HuH-7.5 (cell line): ENCODE data around the gene CDC14A.
A peak's percentile ranks its signal among the peaks of the same experiment; 100 is the strongest.
"Not testable (repeated sequence)": the region's sequence is repeated elsewhere in the genome, so short reads cannot be mapped to it uniquely, and the experiment has no call there.

Experiments used
- DNase-seq: peaks from one replicate; pipeline ENCODE4 v3.0.0; 2011; ENCODE audit warnings: low spot score

The CDC14A gene

DNA sequence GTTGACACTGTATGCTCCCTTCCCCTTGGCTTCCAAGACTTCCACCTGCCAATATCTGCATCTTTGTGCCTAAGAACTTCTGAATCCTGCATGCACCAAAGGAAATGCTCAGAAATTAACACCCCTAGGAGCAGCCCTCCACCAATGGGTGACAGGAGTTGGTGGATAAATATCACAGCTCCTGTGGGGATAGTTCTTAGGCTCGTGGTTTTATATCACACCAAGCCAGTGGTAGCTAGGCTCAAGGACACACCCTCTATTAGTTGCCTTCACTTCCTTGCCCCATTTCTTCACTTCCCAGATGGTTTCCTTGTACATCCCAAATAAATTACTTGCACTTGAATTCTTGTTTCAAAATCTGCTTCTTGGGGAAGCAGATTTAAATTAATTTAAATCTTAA lies 16.9 kb upstream of the CDC14A start:
- DNase-seq: no peak

DNA sequence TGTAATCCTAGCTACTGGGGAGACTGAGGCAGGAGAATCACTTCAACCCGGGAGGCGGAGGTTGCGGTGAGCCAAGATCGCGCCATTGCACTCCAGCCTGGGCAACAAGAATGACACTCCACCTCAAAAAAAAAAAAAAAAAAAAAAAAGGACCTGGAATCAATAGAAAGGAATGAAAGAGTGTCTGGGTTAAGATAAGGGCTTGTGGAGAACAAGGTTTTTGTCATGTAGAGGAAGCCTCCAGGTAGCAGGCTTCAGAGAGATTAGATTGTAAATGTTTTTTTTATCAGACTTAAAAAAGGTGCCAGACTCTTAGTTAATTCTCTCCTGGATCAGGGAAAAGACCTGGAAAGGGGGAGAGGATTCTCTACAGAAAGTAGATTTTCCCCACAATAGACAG lies 14.4 kb upstream of the CDC14A start:
- not testable (repeated sequence) for DNase-seq

DNA sequence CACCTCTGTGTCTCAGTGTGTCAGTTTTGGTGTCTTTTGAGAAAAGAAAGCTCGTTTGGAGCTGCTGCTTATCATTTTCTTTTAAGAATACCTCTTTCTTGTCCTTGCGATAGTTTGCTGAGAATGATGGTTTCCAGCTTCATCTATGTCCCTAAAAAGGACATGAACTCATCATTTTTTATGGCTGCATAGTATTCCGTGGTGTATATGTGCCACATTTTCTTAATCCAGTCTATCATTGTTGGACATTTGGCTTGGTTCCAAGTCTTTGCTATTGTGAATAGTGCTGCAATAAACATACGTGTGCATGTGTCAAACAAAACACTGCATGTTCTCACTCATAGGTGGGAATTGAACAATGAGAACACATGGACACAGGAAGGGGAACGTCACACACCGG lies 12.6 kb upstream of the CDC14A start:
- not testable (repeated sequence) for DNase-seq

DNA sequence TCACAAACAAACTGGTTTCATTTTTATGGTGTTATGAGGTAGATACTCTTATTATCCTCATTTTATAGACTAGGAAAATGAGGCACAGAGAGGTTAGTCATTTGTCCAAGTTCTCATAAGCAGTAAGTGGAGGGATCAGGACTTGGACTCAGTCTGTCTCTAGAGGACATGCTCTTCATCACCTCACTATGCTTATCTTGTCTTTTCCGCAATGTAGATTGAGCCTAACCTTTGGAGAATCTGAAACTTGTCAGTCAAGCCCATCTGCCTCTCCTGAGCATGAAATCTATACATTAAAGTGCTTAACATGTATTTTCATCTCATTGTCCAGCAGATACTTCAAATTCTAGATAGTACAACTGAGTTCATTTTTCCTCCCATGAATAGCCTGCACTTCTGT lies 11.8 kb upstream of the CDC14A start:
- no peak for DNase-seq

DNA sequence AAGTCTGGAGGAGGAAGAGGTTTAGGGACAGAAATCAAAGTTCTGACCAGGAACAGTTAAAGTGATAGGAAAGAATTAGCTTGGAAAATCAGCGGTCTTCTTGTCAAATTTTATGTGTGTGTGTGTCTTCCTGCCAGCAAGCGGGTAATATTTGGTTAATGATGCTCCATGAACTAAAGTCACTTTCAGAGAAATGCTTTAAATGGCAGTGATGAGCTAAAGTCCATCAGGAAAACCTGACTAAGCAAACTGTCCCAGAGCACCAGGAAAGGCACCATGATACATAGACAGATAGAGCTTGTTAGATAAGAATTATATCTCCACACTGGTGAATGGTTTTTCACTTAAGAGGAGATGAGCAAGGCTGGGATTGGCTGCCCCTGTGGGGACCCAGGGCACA lies 10.0 kb upstream of the CDC14A start:
- DNase-seq: no peak

DNA sequence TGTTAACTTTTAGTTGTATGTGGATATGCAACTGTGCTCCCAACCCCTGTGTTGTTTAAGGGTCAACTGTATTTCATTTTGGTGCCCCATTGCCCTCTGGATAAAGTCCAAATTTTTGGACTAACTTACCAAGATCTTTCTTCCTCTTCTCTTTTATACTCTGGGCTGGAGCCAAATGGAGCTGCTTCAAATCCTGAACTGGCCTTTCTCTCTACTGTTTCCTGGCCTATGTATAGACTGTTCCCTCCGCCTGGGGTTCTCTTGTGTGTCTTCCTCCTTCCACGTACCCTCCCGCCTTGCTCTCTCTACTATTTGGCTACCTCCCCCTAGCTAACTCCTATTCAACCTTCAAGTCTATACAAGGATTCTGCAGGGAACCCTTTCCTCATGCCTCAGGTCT lies 8.4 kb upstream of the CDC14A start:
- no peak for DNase-seq

DNA sequence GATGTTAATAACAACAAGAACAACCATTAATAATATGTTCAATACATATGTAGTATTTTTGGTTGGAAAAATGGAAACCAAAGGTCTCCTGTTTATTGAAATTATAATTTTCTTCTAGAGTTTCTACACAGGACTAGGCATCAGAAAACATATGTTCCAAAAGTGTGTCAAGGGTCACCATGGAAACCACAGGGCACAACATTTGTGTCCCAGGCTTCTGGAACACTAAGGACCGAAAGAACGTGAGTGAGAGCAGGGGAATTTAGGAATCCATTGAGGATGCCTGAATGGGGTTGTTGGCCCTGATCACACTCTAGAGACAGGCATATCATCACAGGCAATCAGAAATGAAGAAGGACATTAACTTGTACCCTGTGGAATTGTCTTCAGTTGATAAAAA lies 7.5 kb upstream of the CDC14A start:
- no peak for DNase-seq

DNA sequence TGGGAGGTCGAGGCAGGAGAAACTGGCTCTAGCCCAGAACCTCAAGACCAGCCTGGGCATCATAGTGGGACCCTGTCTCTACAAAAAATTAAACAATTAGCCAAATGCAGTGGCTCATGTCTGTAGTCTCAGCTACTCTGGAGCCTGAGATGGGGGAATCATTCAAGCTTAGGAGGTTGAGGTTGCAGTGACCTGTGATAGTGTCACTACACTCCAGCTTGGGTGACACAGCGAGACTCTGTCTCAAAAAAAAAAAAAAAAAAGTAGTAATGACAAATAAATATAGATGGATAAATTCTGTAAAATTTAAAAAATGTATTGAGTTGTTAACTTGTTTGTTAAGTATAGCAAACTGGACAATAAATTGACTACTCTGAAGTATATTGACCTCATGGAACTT lies 5.9 kb upstream of the CDC14A start:
- no peak for DNase-seq

DNA sequence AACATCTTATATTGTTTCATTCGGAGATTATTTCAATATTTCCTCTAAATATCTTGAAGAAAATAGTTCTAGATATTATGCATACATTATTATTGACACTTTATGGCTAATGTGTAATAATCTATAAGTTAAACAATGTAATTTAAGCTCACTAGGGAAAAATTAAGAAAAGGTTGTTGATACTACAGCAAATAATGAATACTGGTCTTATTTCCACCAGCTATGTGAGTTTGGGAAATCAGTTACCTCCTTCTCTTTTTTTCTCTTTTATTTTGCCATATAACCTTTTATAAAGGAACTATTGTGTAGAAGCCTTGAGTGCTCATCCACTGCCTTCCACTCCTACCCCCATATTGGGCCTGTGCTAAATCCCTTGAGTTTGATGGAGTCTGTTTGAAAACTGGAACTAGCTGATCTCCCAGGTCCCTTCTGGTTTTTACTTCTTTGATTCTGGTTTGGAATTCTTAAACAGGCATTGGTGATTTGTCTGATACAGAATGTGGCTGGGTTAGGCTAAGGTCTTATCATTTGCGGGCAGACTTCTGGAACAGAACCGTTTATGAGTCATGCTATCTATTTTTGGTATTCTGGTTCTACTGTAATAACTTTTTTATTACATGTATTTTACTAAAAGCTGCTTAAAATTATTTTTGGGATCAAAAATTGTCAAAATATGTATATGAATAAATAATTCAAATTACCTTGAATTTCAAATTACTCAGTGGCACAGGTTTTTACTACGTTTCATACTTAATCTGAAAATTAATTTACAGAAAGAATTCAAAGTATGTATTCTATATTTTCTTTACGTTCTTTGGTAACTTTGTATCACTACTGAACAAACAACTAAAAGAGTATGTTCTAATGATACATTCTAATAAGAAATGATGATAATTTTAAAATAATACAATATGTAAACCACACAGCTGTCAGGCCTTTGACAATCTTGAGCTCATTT lies 5.0 kb upstream of the CDC14A start:
- no peak for DNase-seq

DNA sequence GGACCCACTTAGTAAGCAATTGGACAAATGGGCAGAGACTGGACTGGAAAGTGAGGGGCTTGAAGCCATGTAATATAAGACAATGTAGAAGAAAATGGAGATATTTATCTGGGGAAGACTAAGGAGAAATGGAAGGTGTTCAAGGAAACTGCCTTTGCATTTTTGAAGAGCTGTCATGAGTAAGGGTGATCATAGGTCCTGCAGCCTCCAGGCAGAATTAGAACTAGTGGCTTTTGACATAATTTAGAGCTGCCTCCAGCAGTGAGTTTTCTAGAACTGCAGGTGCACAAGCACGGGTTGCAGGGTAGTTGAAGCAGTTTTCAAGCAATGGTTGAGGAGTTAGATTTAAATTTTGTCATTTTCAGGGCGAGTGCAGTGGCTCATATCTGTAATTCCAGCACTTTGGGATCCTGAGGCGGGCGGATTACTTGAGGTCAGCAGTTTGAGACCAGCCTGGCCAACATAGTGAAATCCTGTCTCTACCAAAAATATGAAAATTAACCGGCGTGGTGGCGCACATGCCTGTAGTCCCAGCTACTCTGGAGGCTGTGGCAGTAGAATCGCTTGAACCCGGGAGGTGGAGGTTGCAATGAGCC lies 3.7 kb upstream of the CDC14A start:
- DNase-seq: no peak

DNA sequence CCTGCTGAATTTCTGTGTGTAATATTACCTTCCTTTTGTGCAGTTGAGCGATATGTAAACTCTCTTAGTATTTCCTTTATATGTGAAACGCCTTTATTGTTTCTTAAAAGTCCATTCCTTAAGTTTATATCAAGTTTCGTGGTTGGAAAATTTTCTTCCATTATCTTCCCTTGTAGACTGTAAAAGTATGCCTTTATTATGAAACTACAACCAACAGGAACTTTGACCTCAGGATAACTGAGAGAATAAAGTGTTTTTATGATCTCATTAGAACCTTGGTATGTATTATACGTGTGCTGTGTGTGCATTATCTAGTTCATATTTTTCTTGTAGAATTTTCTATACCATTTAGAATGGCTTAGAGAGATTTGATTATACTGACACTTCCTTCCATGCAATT lies 3.1 kb upstream of the CDC14A start:
- DNase-seq: no peak

DNA sequence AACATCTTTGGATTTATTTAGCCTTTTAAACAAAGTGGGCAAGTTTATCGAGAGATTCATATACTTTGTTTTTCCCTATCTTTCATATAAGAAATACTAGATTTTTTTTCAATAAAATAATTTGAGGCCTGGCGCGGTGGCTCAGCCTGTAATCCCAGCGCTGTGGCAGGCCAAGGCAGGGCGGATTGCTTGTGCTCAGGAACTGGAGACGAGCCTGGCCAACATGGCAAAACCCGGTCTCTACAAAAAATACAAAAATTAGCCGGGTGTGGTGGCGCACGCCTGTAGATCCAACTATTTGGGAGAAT lies 1.6 kb upstream of the CDC14A start:
- no peak for DNase-seq

DNA sequence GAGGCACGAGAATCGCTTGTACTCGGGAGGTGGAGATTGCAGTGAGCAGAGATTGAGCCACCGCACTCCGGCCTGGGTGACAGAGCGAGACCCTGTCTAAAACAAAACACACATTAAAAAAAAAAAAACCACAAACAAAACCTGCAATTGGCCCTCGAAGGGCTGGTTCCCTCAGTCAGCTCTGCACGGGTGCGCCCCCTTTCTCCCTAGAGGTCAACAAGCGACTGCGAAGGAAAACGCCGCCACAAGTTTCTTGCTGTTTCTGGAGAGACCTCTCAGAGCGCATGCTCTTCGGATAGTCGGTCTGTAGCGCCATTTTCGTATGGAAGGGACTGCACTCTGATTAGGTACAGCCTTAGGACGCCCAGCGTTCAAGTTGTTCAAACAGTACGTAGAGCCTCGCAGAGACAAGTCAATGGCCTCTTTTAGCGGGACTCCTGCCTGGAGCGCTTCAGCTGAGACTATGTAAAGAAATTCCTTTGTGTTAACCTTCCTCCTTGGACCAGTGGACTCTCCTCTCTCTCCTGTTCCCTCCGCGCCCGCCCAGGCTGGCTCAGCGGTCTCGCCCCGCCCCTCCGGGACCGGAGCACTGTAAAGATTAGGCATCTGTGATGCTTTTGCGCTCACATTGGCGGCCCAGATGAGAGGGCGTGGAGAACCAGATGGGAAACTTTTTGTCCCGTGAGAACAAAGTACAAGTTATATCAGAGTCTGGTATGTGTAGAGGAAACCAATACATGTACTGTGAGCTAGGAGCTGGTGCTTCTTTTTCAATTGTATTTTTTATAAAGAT lies 1.0 kb upstream of the CDC14A start:
- peak; percentile 59 for DNase-seq

DNA sequence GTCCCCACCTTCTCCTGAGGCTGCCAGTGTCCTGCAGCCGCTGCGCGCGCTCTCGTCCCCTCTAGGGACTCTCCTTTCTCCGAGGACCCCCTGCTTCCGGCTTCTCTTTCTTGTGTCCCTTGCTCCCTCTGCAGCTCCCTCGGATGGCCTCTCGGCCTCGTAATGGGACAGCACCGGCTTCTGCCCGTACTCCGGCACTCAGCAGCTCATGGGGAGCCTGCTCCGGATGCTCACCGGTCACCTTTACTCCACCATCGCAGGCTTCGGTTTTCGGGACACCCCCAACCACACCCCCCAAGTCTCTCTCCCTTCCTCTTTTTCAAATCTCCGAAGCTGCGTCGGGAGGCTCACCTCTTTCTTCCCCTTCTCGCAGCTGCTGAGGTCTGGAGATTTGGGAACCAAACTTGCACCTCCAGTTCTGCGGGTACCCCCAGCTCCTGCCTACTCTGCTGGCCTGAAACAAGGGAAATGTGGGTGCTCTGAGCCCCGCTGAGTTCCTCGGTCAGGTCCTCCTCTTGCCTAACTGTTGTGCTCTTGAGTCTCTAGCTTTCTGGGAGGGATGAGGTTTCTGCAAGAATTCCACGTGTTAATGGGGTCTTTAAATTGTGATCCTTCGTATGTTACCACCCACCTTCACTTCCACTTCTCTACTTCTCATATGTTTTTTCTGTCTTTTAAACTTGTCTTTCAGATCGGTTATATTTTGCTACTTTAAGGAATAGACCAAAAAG lies 930 bp downstream of the CDC14A start:
- DNase-seq: peak; percentile 15

DNA sequence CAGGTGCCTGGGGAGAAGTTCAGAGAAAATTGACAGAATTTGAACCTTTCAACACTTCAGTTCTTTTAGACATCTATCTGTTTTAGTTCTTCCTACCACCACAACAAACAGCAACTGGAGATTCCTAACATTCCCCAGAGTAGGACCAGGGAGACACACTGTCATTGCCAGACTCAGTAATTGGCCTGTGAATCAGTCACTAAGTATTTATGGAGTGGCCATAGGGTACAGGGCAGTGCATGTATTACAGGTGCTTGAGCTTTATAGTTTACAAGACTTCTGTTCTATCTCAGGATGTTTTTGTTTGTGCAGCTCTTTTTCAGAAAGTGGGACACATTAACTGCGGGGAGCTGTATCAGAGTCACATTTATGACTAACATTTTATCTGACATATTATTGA lies 1.7 kb downstream of the CDC14A start:
- DNase-seq: peak; percentile 42

DNA sequence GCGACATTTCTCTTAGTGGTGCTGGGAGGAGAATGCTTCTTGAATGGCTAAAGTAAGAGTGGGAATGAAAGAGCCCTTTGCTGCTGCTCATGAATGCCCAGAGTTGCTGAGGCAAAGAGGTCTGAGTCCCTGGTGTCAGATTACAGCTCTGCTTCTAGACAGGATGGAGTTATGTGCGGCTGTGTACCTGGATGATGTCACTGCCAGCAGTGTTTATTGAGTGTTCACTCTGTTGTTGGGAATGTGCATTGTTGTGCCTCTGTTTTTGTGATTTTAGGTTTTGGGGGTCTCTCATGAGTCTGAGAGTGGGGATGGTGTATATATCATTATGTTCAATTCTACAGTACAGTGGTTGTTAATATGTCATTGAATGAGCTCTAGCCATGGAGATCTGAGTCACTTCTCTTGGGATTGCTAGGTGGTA lies 2.7 kb downstream of the CDC14A start:
- DNase-seq: peak; percentile 39

DNA sequence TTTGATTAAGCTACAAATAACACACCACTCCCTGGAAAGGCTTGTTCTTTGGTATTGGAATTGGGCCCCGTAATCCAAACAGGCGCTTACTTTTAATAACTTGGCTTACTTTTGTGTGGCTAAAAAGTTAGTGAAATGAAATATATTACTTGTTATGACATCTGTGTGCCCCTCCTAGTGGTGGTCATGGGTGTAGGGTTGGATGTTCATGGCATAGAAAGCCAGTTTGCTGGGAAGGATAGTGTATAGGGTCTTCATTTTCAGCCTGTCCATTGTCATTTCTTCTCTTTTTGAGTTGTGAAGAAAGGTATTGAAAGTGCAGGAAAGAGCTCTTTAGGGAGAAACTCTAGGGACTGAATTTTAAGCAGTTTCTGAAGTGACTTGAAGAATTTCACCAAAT lies 5.9 kb downstream of the CDC14A start:
- DNase-seq: no peak

DNA sequence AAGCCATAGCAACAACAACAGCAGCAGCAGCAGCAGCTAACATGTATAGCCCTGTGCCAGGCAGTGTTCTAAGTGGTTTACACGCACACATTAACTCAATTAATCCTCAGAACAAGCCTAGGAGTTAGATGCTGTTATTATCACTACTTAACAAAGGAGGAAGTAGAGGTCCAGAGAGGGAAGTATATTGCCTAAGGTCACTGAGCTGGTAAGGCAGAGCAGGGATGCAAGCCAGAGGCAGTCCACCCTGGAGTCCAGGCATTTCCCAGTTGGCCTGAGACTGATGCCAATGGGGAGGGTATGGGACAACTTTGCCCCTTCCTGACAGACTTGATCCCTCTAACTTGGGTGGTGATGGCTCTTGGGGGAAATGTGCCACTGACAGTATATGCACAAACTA lies 6.8 kb downstream of the CDC14A start:
- no peak for DNase-seq

DNA sequence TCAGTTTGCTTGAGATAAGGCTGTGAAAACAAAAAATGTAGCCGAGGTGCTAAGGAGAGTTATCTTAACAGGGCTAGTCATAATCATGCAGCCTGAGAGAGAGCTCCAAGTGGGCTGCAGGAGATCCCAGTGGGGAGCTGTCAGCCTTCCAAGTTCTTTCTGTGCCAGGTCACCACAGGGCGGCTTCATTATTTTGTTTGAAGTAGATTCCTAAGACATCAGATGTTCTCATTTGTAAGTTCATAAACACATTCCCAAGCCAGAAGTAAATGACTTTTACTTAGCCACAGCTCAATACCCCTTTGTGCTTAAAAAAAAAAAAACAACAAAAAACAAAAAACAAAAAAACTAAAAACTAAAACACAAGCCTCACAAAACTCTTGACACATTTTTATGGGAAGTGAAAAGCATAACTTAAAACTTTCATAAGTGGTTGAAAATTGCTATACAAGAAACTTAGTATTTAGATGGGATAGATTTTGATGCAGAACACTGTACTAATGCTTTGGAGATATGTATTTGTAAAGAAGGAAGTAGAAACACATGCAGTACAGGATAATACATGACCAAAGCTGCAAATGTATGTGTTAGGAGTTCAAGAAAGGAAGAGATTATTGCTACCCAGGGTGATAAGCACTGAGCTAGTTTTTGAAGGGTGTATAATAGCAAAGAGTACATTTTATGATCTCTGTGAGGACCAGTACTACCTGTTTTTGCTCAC lies 8.6 kb downstream of the CDC14A start:
- DNase-seq: no peak

DNA sequence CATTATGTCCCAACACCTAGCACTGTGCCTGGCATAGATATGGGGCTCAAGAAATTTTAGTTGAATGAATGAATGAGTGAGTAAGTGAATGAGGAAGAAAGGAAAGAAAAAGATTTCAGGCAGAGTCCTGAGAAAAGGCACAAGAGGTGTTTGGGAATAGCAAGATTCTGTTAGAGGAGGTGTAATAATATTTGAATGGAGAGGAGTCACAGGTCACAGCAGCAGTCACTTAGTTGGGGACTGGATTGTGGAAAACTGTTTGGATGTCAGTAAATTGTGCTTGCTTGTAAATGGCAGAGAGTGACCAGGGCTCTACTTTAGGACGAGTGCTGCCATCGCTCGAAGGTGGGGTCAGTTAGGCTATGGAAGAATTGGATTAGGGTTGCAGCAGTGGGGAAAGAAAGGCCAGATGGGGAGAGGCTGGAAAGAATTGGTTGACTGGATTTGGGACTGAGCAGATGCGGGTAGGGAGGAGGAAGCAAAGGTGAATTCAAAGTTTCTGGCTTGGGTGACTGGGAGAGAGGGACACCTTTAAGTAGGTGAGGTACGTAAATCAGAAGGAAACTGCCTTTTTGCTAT lies 9.3 kb downstream of the CDC14A start:
- DNase-seq: no peak

DNA sequence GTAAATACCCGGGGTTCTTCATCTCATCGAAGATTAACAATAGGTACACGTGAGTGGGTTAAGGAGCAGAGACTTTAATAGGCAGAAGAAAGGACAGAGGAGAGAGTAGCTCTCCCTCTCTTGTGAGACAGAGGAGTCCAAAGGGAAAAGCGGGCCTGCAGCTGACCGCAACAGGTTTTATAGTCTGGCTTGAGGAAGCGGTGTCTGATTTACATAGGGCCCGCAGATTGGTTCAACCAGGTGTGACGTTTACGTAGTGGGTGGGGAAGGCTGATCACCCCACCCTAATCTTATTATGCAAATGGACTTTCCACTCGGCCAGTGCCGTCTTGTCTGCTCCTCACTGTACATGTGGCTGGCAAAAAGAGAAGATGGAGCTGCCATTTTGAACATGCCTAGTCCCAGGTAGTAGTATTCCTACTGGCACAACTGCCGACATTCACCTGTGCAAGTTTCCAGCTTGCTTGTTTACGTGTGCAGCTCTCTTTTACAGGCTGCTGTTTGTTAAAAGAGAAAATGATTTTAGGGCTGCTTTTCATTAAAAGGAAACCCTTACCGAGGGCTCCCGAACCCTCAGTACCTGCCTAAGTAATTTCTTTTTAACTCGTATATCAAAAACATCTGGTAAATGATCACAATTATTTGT lies 10.6 kb downstream of the CDC14A start:
- no peak for DNase-seq
